Fibroblast of pulmonary artery (primary cell): ENCODE data around the gene CACNA1E.

Source experiments
- DNase-seq: peaks from one replicate; pipeline ENCODE4 v3.0.0-alpha.2; 2010; ENCODE audit warnings: low read depth
- H3K4me3 ChIP-seq: replicated peaks from 2 replicates; pipeline ENCODE4 v1.5.1; 2011; ENCODE audit warnings: low read depth, mild to moderate bottlenecking, control low read depth, low read length, moderate library complexity
- CTCF ChIP-seq: IDR thresholded peaks from 2 replicates; pipeline ENCODE4 v1.5.1; 2011; ENCODE audit warnings: mild to moderate bottlenecking, control low read depth, low read length, inconsistent platforms; ENCODE audit errors: missing control alignments

Gene CACNA1E

GRCh38 chr1:181632960-181633359 is 149.6 kb downstream of the CACNA1E start:
- no peak for TF ChIP-seq CTCF
- DNase-seq = no peak
- no peak overlapping the region for H3K4me3 ChIP-seq

- TF ChIP-seq CTCF = no peak
- DNase-seq = no peak
- H3K4me3 ChIP-seq = no peak overlapping the region
Observed at GRCh38 chr1:181635110-181635509, 151.8 kb downstream of the CACNA1E start.

GRCh38 chr1:181637998-181638397 is 154.7 kb downstream of the CACNA1E start:
- no peak for TF ChIP-seq CTCF
- no peak overlapping the region for H3K4me3 ChIP-seq

GRCh38 chr1:181640956-181641355 is 157.6 kb downstream of the CACNA1E start:
- no peak for TF ChIP-seq CTCF
- no peak for DNase-seq
- no peak overlapping the region for H3K4me3 ChIP-seq

More at GRCh38 chr1:181637998-181638397, 154.7 kb downstream of the CACNA1E start:
- DNase-seq = no peak

- DNase-seq = no peak
- H3K4me3 ChIP-seq = no peak overlapping the region
- TF ChIP-seq CTCF = no peak
Observed at GRCh38 chr1:181643631-181644030, 160.3 kb downstream of the CACNA1E start.

GRCh38 chr1:181645171-181645570 is 161.9 kb downstream of the CACNA1E start:
- H3K4me3 ChIP-seq = no peak overlapping the region
- no peak for TF ChIP-seq CTCF
- no peak for DNase-seq

GRCh38 chr1:181646710-181647109 is 163.4 kb downstream of the CACNA1E start:
- no peak overlapping the region for H3K4me3 ChIP-seq
- no peak for TF ChIP-seq CTCF
- no peak for DNase-seq
